Keratinocyte (primary cell): Measurements from ENCODE around the gene NDUFS4. TPM values are rescaled to one million over a fixed set of nuclear protein-coding genes. Genes with fewer than 3 reads are reported as not detected.

Source experiments
- DNase-seq: peaks from one replicate; pipeline ENCODE4 v3.0.0-alpha.2; 2011; ENCODE audit warnings: low read depth, missing footprints, low spot score
- FAIRE-seq: peaks from 2 replicates; lab custom pipeline; 2011; peaks lifted over from hg19 to GRCh38; lab: Jason Lieb, UNC
- H2AFZ ChIP-seq: 2 replicates; pipeline ENCODE4 v1.6.0; 2012; ENCODE audit warnings: low read length, control low read depth, inconsistent platforms; ENCODE audit not compliant: control insufficient read depth
- H3K27ac ChIP-seq: 2 replicates; pipeline ENCODE4 v1.5.1; 2011; ENCODE audit warnings: low read length; ENCODE audit not compliant: control insufficient read depth, insufficient read depth
- H3K27me3 ChIP-seq: 3 replicates; pipeline ENCODE4 v1.6.0; 2011; ENCODE audit warnings: low read length; ENCODE audit not compliant: control insufficient read depth, insufficient read depth; ENCODE audit errors: extremely low read depth
- H3K36me3 ChIP-seq, 2 experiments: 2 replicates in 1 of 2; 3 replicates in 1 of 2; pipeline ENCODE4 v1.5.1; 2011; ENCODE audit warnings: low read length in 2 of 2, mild to moderate bottlenecking in 1 of 2; ENCODE audit not compliant: control insufficient read depth in 2 of 2, insufficient read depth in 2 of 2; ENCODE audit errors: extremely low read depth in 1 of 2
- H3K4me1 ChIP-seq: 3 replicates; pipeline ENCODE4 v1.5.1; 2011; ENCODE audit warnings: low read length; ENCODE audit not compliant: control insufficient read depth, insufficient read depth; ENCODE audit errors: extremely low read depth
- H3K4me2 ChIP-seq: 3 replicates; pipeline ENCODE4 v1.6.0; 2011; ENCODE audit warnings: low read depth, low read length; ENCODE audit not compliant: control insufficient read depth, insufficient read depth; ENCODE audit errors: extremely low read depth
- H3K4me3 ChIP-seq, 3 experiments: fragments of 200-600 bp in 1 of 3; sonication (generic) in 1 of 3; 2 replicates in 2 of 3; 3 replicates in 1 of 3; pipeline ENCODE4 v1.5.1; 2011 to 2016; ENCODE audit warnings: low read length in 3 of 3, mild to moderate bottlenecking in 3 of 3, control low read depth in 2 of 3, inconsistent platforms in 1 of 3, low read depth in 1 of 3, mixed read lengths in 1 of 3, mixed run types in 1 of 3, moderate library complexity in 1 of 3; ENCODE audit not compliant: control insufficient read depth in 2 of 3, insufficient read depth in 2 of 3; ENCODE audit errors: extremely low read depth in 1 of 3
- H3K79me2 ChIP-seq: 2 replicates; pipeline ENCODE4 v1.6.0; 2012; ENCODE audit warnings: low read length; ENCODE audit not compliant: control insufficient read depth, insufficient read depth
- H3K9ac ChIP-seq: 3 replicates; pipeline ENCODE4 v1.6.0; 2011; ENCODE audit warnings: low read length; ENCODE audit not compliant: control insufficient read depth, insufficient read depth; ENCODE audit errors: extremely low read depth
- H3K9me1 ChIP-seq: 3 replicates; pipeline ENCODE4 v1.6.0; 2011; ENCODE audit warnings: low read length; ENCODE audit not compliant: control insufficient read depth, insufficient read depth; ENCODE audit errors: extremely low read depth
- H3K9me3 ChIP-seq: 2 replicates; pipeline ENCODE4 v1.5.1; 2012; ENCODE audit warnings: low read depth, low read length; ENCODE audit not compliant: control insufficient read depth
- H4K20me1 ChIP-seq: 3 replicates; pipeline ENCODE4 v1.6.0; 2011; ENCODE audit warnings: low read length; ENCODE audit not compliant: control insufficient read depth, insufficient read depth; ENCODE audit errors: extremely low read depth
- EZH2 ChIP-seq: IDR thresholded peaks from one replicate; pipeline ENCODE4 v1.6.1; 2012; ENCODE audit warnings: inconsistent platforms, mild to moderate bottlenecking, low read length, moderate library complexity
- dilution Hi-C: fragments of 300-500 bp; cut with MboI; formaldehyde crosslinking; loops from one replicate; pipeline ENCODE4 v1.7.0; 2020; ENCODE audit warnings: low sequenced_read_pairs; ENCODE audit not compliant: extremely low pct_ligation_motif_present
- polyA plus RNA-seq, 5 experiments: library from polyadenylated mRNA; depleted of rRNA in 3 of 5; stranded (reverse) in 3 of 5; stranded (forward) in 1 of 5; unstranded in 1 of 5; fragments of >200 nt; gene quantifications; 1 replicate in 1 of 5; 2 replicates in 3 of 5; 3 replicates in 1 of 5; pipeline versions ENCODE4 v1.2.1 to v1.2.3, GENCODE V29; 2011 to 2012; ENCODE audit warnings: missing spikeins in 2 of 5, low read depth in 1 of 5, low replicate concordance in 1 of 5
- TF ChIP-seq, protein P1 (sequence below), 3 experiments: IDR thresholded peaks in 1 of 3; conservative IDR thresholded peaks in 1 of 3; optimal IDR thresholded peaks in 1 of 3; 2 replicates in 2 of 3; 3 replicates in 1 of 3; pipeline versions ENCODE3 to v1.5.1; 2011; ENCODE audit warnings: low read length in 3 of 3, mild to moderate bottlenecking in 3 of 3, moderate library complexity in 2 of 3, control low read depth in 1 of 3, inconsistent platforms in 1 of 3; ENCODE audit not compliant: insufficient read depth in 2 of 3; ENCODE audit errors: extremely low read depth in 1 of 3

Gene NDUFS4
- polyA plus RNA-seq, 1 donor (not counting 4 experiments of a cell fraction or from before 2014, with no cell fraction given) = 118 TPM

- Histone ChIP-seq H3K9me3 (no peaks in the 10 kb centered on the region), H3K4me3 (no peak overlapping the region), H3K27ac (no peak overlapping the region), H3K9ac (no peak overlapping the region), H3K4me1 (no peaks in the 10 kb centered on the region), H3K9me1 (no peaks in the 10 kb centered on the region), H2AFZ (no peak overlapping the region), H3K79me2 (no peaks in the 10 kb centered on the region), H4K20me1 (no peaks in the 10 kb centered on the region), H3K4me2 (no peak overlapping the region), H3K27me3 (no peaks in the 10 kb centered on the region), H3K36me3 (no peaks in the 10 kb centered on the region)
- FAIRE-seq (no peak), DNase-seq (no peak)
- TF ChIP-seq, protein P1, sequence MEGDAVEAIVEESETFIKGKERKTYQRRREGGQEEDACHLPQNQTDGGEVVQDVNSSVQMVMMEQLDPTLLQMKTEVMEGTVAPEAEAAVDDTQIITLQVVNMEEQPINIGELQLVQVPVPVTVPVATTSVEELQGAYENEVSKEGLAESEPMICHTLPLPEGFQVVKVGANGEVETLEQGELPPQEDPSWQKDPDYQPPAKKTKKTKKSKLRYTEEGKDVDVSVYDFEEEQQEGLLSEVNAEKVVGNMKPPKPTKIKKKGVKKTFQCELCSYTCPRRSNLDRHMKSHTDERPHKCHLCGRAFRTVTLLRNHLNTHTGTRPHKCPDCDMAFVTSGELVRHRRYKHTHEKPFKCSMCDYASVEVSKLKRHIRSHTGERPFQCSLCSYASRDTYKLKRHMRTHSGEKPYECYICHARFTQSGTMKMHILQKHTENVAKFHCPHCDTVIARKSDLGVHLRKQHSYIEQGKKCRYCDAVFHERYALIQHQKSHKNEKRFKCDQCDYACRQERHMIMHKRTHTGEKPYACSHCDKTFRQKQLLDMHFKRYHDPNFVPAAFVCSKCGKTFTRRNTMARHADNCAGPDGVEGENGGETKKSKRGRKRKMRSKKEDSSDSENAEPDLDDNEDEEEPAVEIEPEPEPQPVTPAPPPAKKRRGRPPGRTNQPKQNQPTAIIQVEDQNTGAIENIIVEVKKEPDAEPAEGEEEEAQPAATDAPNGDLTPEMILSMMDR (optimal IDR thresholded peaks at IDR 0.05 in 1 of 3, IDR thresholded peaks at IDR 0.05 in 1 of 3, conservative IDR thresholded peaks at IDR 0.05 in 1 of 3; ENCODE audit: extremely low read depth in 1 of 3, insufficient read depth in 2 of 3, low read length in 3 of 3) = no peak
- TF ChIP-seq EZH2 = no peak
- dilution Hi-C loops = no loop called here
These were observed 118.7 kb downstream of the NDUFS4 start for GRCh38 chr5:53678981-53679660.

- Histone ChIP-seq H3K9me3 (no peaks in the 10 kb centered on the region), H3K36me3 (no peaks in the 10 kb centered on the region), H3K79me2 (no peaks in the 10 kb centered on the region), H3K4me1 (no peaks in the 10 kb centered on the region), H3K4me2 (no peak overlapping the region), H2AFZ (no peak overlapping the region), H3K27ac (no peak overlapping the region), H3K9ac (no peak overlapping the region), H3K27me3 (no peaks in the 10 kb centered on the region), H4K20me1 (no peaks in the 10 kb centered on the region), H3K9me1 (no peaks in the 10 kb centered on the region), H3K4me3 (no peak overlapping the region)
- FAIRE-seq (no peak), DNase-seq (no peak)
- dilution Hi-C loops = no loop called here
- no peak for TF ChIP-seq EZH2
- TF ChIP-seq, protein P1 (optimal IDR thresholded peaks at IDR 0.05 in 1 of 3, IDR thresholded peaks at IDR 0.05 in 1 of 3, conservative IDR thresholded peaks at IDR 0.05 in 1 of 3; ENCODE audit: extremely low read depth in 1 of 3, insufficient read depth in 2 of 3, low read length in 3 of 3) = no peak
These were observed 120.6 kb downstream of the NDUFS4 start for GRCh38 chr5:53681079-53681478.
